ENCODE data around the gene UST.

DNA sequence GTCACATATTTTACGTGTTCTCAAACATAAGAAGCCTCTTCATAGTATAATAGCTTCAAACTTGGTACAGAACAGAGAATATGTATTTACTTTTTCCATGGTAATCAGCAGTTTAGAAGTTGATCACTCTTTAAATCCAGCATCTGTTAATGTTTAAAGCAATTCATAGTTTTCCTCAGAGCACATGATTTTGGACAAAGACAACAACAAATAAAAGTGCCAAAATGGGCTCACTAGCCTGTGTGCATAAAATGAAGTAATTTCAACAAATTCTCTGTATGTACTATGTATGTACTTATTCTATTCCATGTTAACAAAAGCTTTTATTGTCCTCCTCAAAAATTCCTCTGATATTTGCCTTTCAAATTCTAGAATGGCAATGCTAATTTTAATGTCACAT, 38.1 kb upstream of the UST start:
- no peak for TF ChIP-seq TARDBP (IDR thresholded peaks at IDR 0.05)
- no peak for TF ChIP-seq L3MBTL2 (conservative IDR thresholded peaks at IDR 0.05)
- TF ChIP-seq SUZ12 (IDR thresholded peaks at IDR 0.05) = no peak
- TF ChIP-seq, protein P1, sequence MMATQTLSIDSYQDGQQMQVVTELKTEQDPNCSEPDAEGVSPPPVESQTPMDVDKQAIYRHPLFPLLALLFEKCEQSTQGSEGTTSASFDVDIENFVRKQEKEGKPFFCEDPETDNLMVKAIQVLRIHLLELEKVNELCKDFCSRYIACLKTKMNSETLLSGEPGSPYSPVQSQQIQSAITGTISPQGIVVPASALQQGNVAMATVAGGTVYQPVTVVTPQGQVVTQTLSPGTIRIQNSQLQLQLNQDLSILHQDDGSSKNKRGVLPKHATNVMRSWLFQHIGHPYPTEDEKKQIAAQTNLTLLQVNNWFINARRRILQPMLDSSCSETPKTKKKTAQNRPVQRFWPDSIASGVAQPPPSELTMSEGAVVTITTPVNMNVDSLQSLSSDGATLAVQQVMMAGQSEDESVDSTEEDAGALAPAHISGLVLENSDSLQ (IDR thresholded peaks at IDR 0.05) = no peak
- TF ChIP-seq ELF4 (IDR thresholded peaks at IDR 0.05) = no peak
- TF ChIP-seq FOXK2 (IDR thresholded peaks at IDR 0.05) = no peak
- no peak for TF ChIP-seq BHLHE40 (IDR thresholded peaks at IDR 0.05; ENCODE audit: borderline replicate concordance)
